Natural killer cell (primary cell): ENCODE data around the gene VWA2. TPM values are rescaled to one million over a fixed set of nuclear protein-coding genes. Genes with fewer than 3 reads are reported as not detected.

Source experiments
- ATAC-seq, 3 donors: fragments of 150-1000 bp in 2 of 3; fragments of 200-7000 bp in 1 of 3; cut with Tn5 transposase; 1 replicate in 1 of 3; 2 replicates in 2 of 3; pipeline ENCODE4 v1.10.0; 2021; ENCODE audit warnings: mild to moderate bottlenecking in 2 of 3, moderate library complexity in 2 of 3
- DNase-seq, 2 donors: peaks; one replicate each; pipeline versions ENCODE4 v3.0.0 to v3.0.0-alpha.2; 2013 to 2021; ENCODE audit warnings: mixed read lengths in 1 of 2
- H3K27ac ChIP-seq: one replicate; pipeline ENCODE4 v1.5.1; 2013; ENCODE audit warnings: mild to moderate bottlenecking, low read length
- H3K27me3 ChIP-seq: one replicate; pipeline ENCODE4 v1.6.1; 2013; ENCODE audit warnings: low read length; ENCODE audit not compliant: control insufficient read depth, insufficient read depth
- H3K36me3 ChIP-seq: one replicate; pipeline ENCODE4 v1.6.1; 2013; ENCODE audit warnings: low read length; ENCODE audit not compliant: control insufficient read depth, insufficient read depth
- H3K4me1 ChIP-seq: one replicate; pipeline ENCODE4 v1.6.1; 2013; ENCODE audit warnings: low read length; ENCODE audit not compliant: control insufficient read depth, insufficient read depth
- H3K4me3 ChIP-seq: one replicate; pipeline ENCODE4 v1.5.1; 2013; ENCODE audit warnings: low read length
- H3K9me3 ChIP-seq: one replicate; pipeline ENCODE4 v1.6.1; 2013; ENCODE audit warnings: low read length; ENCODE audit not compliant: control insufficient read depth, insufficient read depth
- H3K27ac Mint-ChIP-seq, 2 donors: one replicate each; pipeline ENCODE4 v1.8.0; 2022; ENCODE audit warnings: mild to moderate bottlenecking in 2 of 2, mixed read lengths in 2 of 2, moderate library complexity in 1 of 2
- H3K27me3 Mint-ChIP-seq, 2 donors: one replicate each; pipeline ENCODE4 v1.8.0; 2022; ENCODE audit warnings: low read depth in 2 of 2, mixed read lengths in 2 of 2
- H3K36me3 Mint-ChIP-seq: one replicate; pipeline ENCODE4 v1.8.0; 2022; ENCODE audit warnings: mixed read lengths
- H3K4me1 Mint-ChIP-seq, 2 donors: one replicate each; pipeline ENCODE4 v1.8.0; 2022; ENCODE audit warnings: mixed read lengths in 2 of 2
- H3K4me3 Mint-ChIP-seq: one replicate; pipeline ENCODE4 v1.8.0; 2022; ENCODE audit warnings: mild to moderate bottlenecking, moderate library complexity, mixed read lengths
- H3K9me3 Mint-ChIP-seq, 2 donors: one replicate each; pipeline ENCODE4 v1.8.0; 2022; ENCODE audit warnings: mixed read lengths in 2 of 2
- CTCF ChIP-seq: fragments of 200-600 bp; IDR thresholded peaks from one replicate; pipeline ENCODE4 v1.8.0; 2022; ENCODE audit warnings: antibody characterized with exemption
- WGBS: methylation state at CpG from one replicate; pipeline ENCODE4 v1.1.7; 2013; ENCODE audit warnings: missing lambda C conversion rate; ENCODE audit not compliant: insufficient coverage; 5-methylcytosine and 5-hydroxymethylcytosine counted together
- intact Hi-C: fragments of 100-400 bp; cut with micrococcal nuclease; formaldehyde crosslinking; loops from one replicate; pipeline ENCODE4 v1.14.2; 2022
- total RNA-seq, 4 donors: library from RNA; stranded (reverse); fragments of 120-200 nt in 1 of 4; gene quantifications; one replicate each; pipeline versions ENCODE4 v1.2.3 to v1.2.4, GENCODE V29; 2013 to 2022

The VWA2 gene
- total RNA-seq, 3 donors from 2014 or later (not counting 1 experiment from before 2014, with no cell fraction given) = not detected

DNA sequence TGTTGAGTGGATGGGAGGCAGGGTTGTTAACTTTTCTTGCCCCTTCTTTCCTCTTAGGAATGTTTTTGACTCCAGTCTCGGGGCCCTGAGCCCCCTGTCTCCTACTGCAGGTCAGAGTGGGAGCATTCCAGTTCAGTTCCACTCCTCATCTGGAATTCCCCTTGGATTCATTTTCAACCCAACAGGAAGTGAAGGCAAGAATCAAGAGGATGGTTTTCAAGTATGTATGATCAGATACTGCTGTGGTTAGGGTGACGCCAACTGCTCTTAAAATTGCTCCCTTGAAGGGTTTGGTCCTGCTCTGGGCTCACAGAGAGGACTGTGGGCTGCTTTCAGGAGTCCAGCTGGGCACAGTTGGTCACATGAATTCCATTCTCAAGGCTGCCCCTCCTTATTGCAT, 22.0 kb downstream of the VWA2 start:
- Mint-ChIP-seq H3K27me3 (peaks cover 0 to 6% of the 10 kb centered on the region in 2 donors), H3K27ac (no peak overlapping the region), H3K4me1 (no peaks in the 10 kb centered on the region), H3K4me3 (no peak overlapping the region), H3K36me3 (no peaks in the 10 kb centered on the region), H3K9me3 (no peaks in the 10 kb centered on the region)
- no peak for TF ChIP-seq CTCF
- Histone ChIP-seq H3K36me3 (no peaks in the 10 kb centered on the region), H3K9me3 (no peaks in the 10 kb centered on the region), H3K4me3 (no peak overlapping the region), H3K4me1 (no peaks in the 10 kb centered on the region), H3K27ac (no peak overlapping the region), H3K27me3 (no peaks in the 10 kb centered on the region)
- intact Hi-C loops = no loop called here
- ATAC-seq (no peak), DNase-seq (no peak)
- WGBS = 64% methylated on average over 2 of the region's 2 CpGs

DNA sequence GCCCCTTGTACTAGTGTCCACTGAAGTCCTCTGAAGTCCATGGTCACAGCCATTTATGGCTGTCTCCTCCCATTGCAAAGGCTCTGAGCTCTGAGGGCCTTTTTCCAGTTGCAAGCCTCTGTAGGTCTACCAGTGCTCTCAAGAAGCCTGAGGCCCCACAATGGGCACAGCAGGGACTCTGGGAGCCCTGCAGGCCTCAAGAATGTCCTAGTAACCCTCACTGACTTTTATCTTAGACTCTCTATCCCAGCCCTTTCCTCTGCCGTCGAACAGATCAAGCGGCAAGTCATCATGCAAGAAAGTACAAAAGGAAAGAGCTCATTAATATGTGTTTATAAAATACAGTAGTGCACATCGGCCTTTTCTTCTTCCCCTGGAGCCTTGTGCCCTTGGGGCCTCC, 23.4 kb downstream of the VWA2 start:
- Histone ChIP-seq H3K36me3 (no peaks in the 10 kb centered on the region), H3K4me1 (no peaks in the 10 kb centered on the region), H3K27ac (no peak overlapping the region), H3K4me3 (no peak overlapping the region), H3K9me3 (no peaks in the 10 kb centered on the region), H3K27me3 (no peaks in the 10 kb centered on the region)
- no peaks in the 10 kb centered on the region for H3K36me3 Mint-ChIP-seq
- H3K27me3 Mint-ChIP-seq = peaks cover 0 to 6% of the 10 kb centered on the region in 2 donors
- no peak for DNase-seq
- no peaks in the 10 kb centered on the region for H3K9me3 Mint-ChIP-seq
- intact Hi-C loops = no loop called here
- TF ChIP-seq CTCF = no peak
- no peaks in the 10 kb centered on the region for H3K4me1 Mint-ChIP-seq
- 94% methylated on average over 4 of the region's 4 CpGs for WGBS
- ATAC-seq = no peak
- no peak overlapping the region for H3K27ac Mint-ChIP-seq
- H3K4me3 Mint-ChIP-seq = no peak overlapping the region

DNA sequence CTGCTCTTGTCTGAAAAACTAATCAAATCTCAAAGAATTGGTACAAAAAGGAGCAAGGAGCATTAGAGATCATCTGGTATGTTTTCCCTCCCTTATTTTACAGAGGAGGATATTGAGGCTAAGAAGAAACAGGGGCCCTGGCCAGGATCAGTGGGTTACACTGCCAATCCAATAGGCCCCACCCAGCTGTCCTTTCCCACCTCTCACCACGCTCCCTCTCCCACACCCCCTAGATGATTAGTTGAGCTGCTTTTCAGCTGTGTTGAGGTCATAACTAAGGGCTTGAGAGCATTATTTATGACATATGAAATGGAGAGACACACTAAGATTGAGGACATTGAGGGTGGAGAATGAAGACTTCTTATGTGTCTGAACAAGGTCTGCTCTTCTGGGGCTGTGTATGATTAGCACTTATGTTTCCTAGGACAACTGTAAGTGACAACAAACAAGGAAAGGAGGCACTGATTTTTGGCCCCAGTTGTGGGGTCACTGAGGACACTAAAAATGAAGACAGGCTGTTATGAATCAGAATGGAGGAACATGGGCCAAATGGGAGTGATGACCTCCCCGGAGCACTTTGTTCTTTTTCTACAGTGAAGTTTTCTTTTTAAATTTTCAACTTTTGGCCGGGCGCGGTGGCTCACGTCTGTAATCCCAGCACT, 26.5 kb downstream of the VWA2 start:
- H3K36me3 Mint-ChIP-seq = no peaks in the 10 kb centered on the region
- 83% methylated on average over 5 of the region's 6 CpGs for WGBS
- ATAC-seq = no peak

More for the DNA sequence above, 26.5 kb downstream of the VWA2 start:
- H3K27me3 ChIP-seq = no peaks in the 10 kb centered on the region
- TF ChIP-seq CTCF = no peak
- H3K9me3 Mint-ChIP-seq = no peaks in the 10 kb centered on the region
- no peak for DNase-seq
- no peak overlapping the region for H3K4me3 Mint-ChIP-seq
- H3K27ac Mint-ChIP-seq = no peak overlapping the region
- H3K4me3 ChIP-seq = no peak overlapping the region
- peaks cover 0 to 4% of the 10 kb centered on the region in 2 donors for H3K27me3 Mint-ChIP-seq
- intact Hi-C loops = no loop called here
- no peaks in the 10 kb centered on the region for H3K4me1 Mint-ChIP-seq
- no peaks in the 10 kb centered on the region for H3K9me3 ChIP-seq
- no peaks in the 10 kb centered on the region for H3K4me1 ChIP-seq
- no peak overlapping the region for H3K27ac ChIP-seq
- no peaks in the 10 kb centered on the region for H3K36me3 ChIP-seq
